Upper lobe of right lung (tissue), 1 donor: ENCODE measurements around the gene ALDH2. TPM values are rescaled to one million over a fixed set of nuclear protein-coding genes. Genes with fewer than 3 reads are reported as not detected.

Source experiments
- ATAC-seq: fragments of 200-7000 bp; cut with Tn5 transposase; one replicate; pipeline ENCODE4 v1.9.1; 2020; ENCODE audit warnings: mild to moderate bottlenecking, moderate library complexity
- DNase-seq: peaks from one replicate; pipeline ENCODE4 v3.0.0-alpha.2; 2020
- H3K27ac ChIP-seq: fragments of 200-600 bp; one replicate; pipeline ENCODE4 v1.8.0; 2022
- H3K27me3 ChIP-seq: fragments of 200-600 bp; one replicate; pipeline ENCODE4 v1.8.0; 2022; ENCODE audit warnings: mild to moderate bottlenecking
- H3K36me3 ChIP-seq: fragments of 200-600 bp; one replicate; pipeline ENCODE4 v1.8.0; 2022
- H3K4me1 ChIP-seq: fragments of 200-600 bp; one replicate; pipeline ENCODE4 v1.8.0; 2022
- H3K4me3 ChIP-seq: fragments of 200-600 bp; one replicate; pipeline ENCODE4 v1.8.0; 2022; ENCODE audit warnings: mild to moderate bottlenecking
- H3K9me3 ChIP-seq: fragments of 200-600 bp; one replicate; pipeline ENCODE4 v1.8.0; 2022
- intact Hi-C: fragments of 100-400 bp; cut with DNase I; formaldehyde crosslinking; loops from one replicate; pipeline ENCODE4 v1.11.0; 2022
- total RNA-seq: library from RNA; stranded (reverse); fragmentation: NEBNext Ultra II Directional; extraction: Animal tissue kit (Norgen Biotek cat#: 25700); gene quantifications from one replicate; pipeline ENCODE4 v1.2.1, GENCODE V29; 2021
- TF ChIP-seq, protein P1 (sequence below): fragments of 200-600 bp; IDR thresholded peaks from one replicate; pipeline ENCODE4 v1.8.0; 2022; ENCODE audit warnings: antibody characterized with exemption
- donor health status: DM: no; HTN: yes; CAD: no; lungs with severe emphysema.

ALDH2 gene
- total RNA-seq, 1 donor from 2014 or later: 329 TPM

DNA sequence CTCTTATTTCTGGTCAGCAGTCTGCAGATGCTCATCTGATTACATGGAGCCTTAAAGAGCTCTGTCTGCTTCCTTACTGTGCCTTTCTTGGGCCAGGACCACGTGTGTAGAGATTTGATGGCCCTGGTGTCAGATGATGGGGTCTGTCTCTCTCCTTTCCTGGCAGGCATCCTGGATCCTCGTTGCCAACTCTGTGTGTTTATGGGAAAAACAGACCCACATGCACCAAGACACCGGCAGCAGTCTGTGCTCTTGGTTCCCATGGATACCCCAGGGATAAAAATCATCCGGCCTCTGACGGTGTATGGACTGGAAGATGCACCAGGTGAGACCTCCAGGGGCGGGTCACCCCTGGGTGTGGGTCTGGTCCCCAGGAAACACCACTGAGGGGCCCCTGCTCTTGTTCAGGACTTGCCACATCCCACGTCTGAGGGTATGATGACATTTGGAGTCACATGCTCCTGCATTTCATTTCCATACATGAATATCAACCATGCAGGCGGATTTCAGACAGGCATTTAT is 18.5 kb upstream of the ALDH2 start:
- H3K27ac ChIP-seq: no peak overlapping the region
- no peaks in the 10 kb centered on the region for H3K27me3 ChIP-seq
- peaks cover 49% of the 10 kb centered on the region for H3K36me3 ChIP-seq
- intact Hi-C loops: loop anchor here (10.0 kb wide), 1 partner anchor 47 kb away; no protein-coding TSS in a partner anchor
- H3K4me3 ChIP-seq: no peak overlapping the region
- ATAC-seq: no peak
- TF ChIP-seq, protein P1, sequence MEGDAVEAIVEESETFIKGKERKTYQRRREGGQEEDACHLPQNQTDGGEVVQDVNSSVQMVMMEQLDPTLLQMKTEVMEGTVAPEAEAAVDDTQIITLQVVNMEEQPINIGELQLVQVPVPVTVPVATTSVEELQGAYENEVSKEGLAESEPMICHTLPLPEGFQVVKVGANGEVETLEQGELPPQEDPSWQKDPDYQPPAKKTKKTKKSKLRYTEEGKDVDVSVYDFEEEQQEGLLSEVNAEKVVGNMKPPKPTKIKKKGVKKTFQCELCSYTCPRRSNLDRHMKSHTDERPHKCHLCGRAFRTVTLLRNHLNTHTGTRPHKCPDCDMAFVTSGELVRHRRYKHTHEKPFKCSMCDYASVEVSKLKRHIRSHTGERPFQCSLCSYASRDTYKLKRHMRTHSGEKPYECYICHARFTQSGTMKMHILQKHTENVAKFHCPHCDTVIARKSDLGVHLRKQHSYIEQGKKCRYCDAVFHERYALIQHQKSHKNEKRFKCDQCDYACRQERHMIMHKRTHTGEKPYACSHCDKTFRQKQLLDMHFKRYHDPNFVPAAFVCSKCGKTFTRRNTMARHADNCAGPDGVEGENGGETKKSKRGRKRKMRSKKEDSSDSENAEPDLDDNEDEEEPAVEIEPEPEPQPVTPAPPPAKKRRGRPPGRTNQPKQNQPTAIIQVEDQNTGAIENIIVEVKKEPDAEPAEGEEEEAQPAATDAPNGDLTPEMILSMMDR: no peak
- H3K9me3 ChIP-seq: no peaks in the 10 kb centered on the region
- H3K4me1 ChIP-seq: peaks cover 3% of the 10 kb centered on the region
- no peak for DNase-seq

DNA sequence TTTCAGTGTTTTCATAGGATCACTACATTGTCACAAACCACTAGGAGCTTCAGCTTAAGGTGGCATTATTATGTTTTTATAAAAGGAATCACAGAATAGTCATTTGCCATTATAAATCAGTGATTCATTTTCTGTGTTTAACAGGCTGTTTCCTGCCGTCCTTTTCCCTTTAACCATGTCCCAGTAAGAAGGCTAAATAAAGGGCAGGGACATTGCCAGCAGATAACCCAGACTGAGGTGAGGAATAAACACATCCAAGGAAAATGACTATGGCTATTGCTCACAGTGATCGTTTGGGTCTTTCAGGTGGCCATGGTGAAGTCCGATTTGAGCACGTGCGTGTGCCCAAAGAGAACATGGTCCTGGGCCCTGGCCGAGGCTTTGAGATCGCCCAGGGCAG is 17.9 kb upstream of the ALDH2 start:
- TF ChIP-seq, protein P1: no peak
- no peaks in the 10 kb centered on the region for H3K9me3 ChIP-seq
- ATAC-seq: no peak
- peaks cover 5% of the 10 kb centered on the region for H3K4me1 ChIP-seq
- intact Hi-C loops: loop anchor here (10.0 kb wide), 1 partner anchor 46 kb away; no protein-coding TSS in a partner anchor
- no peak overlapping the region for H3K27ac ChIP-seq
- peaks cover 52% of the 10 kb centered on the region for H3K36me3 ChIP-seq
- no peaks in the 10 kb centered on the region for H3K27me3 ChIP-seq
- H3K4me3 ChIP-seq: no peak overlapping the region
- no peak for DNase-seq

DNA sequence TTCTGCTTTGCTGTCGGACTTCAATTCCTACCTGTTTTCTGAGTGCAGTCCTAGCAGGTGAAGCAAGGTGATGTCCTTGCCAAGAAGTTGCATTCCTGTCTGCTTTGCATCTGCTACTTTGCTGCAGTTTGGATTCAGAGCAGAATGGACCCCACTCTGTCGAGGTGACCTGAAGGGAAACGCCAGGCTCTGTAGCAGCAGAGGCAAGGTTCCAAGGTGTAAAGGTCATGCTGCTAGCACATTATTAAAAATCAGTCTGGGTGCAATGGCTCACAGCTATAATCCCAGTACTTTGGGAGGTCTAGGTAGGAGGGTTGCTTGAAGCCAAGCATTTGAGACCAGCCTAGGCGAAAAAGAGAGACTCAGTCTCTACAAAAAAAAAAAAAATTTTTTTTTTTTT is 17.3 kb upstream of the ALDH2 start:
- Histone ChIP-seq H3K36me3 (peaks cover 53% of the 10 kb centered on the region), H3K4me1 (peaks cover 5% of the 10 kb centered on the region), H3K27me3 (no peaks in the 10 kb centered on the region), H3K4me3 (no peak overlapping the region), H3K27ac (no peak overlapping the region), H3K9me3 (no peaks in the 10 kb centered on the region)
- TF ChIP-seq, protein P1: no peak
- intact Hi-C loops: loop anchor here (10.0 kb wide), 1 partner anchor 45 kb away; no protein-coding TSS in a partner anchor
- DNase-seq: no peak
- ATAC-seq: no peak

DNA sequence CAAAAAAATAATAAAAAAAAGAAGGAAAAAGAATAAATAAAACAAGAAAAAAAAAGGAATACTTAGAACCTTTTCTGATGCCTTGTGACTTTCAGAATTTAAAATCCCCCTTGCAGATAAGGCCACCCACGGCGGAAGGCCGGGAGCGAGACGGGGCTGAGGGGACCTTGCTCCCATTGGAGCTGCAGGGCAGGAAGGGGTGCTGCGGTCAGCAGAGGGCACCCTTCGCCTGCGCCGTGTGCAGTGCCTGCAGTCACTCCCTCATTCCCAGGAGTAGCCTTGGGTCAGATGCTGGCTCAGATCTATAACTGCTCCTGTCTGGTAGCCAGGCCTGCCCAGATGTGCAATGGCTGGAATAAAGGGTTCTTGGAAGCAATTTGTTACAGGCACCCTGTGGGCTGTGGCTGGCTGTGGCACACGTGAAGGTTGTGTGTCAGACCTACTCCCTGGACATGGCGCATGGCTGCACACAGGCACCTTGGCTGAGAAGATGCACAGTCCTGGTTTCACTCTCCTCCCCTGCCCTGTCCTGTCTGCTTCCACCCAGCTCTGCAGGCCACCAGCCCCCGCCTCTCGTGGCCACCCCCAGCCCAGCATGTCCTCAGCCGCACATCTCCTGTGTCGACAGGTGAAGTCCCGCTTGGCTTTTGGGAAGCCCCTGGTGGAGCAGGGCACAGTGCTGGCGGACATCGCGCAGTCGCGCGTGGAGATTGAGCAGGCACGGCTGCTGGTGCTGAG is 13.4 kb upstream of the ALDH2 start:
- Histone ChIP-seq H3K4me1 (peaks cover 22% of the 10 kb centered on the region), H3K27me3 (no peaks in the 10 kb centered on the region), H3K4me3 (no peak overlapping the region), H3K9me3 (no peaks in the 10 kb centered on the region), H3K27ac (no peak overlapping the region), H3K36me3 (peaks cover 27% of the 10 kb centered on the region)
- TF ChIP-seq, protein P1: peak; percentile 87
- ATAC-seq (peak; percentile 94), DNase-seq (peak; percentile 83)
- intact Hi-C loops: no loop called here

DNA sequence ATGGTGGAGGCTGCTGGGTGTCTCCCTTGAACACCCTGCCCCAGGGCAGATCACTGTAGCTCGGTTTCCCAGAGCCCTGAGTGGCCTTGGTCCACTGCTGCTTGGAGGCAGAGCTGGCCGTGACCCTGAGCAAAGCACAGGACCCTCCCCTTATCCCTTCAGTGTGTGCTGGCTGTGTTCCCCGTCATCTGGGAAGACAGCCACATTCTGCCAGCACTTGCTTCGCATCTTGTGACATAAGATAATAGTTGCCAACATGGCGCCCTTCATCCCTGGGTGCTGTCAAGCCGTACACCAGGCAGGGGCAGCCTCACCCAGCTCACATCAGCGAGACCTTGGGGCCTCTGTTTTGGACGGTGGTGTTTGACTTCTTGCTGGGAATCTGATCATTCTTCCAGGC is 12.1 kb upstream of the ALDH2 start:
- TF ChIP-seq, protein P1: no peak
- Histone ChIP-seq H3K4me1 (peaks cover 28% of the 10 kb centered on the region), H3K36me3 (peaks cover 18% of the 10 kb centered on the region), H3K4me3 (no peak overlapping the region), H3K9me3 (no peaks in the 10 kb centered on the region), H3K27me3 (no peaks in the 10 kb centered on the region), H3K27ac (no peak overlapping the region)
- DNase-seq (no peak), ATAC-seq (no peak)
- intact Hi-C loops: no loop called here
